Middle frontal gyrus (tissue), 1 donor: ENCODE data around the gene CEP89.
"Not testable (repeated sequence)": the region's sequence is repeated elsewhere in the genome, so short reads cannot be mapped to it uniquely, and the experiment has no call there.

Experiments used
- DNase-seq: peaks from one replicate; pipeline ENCODE4 v3.0.0-alpha.2; 2015; ENCODE audit warnings: low spot score; ENCODE audit errors: extremely low spot score

Gene CEP89

DNA sequence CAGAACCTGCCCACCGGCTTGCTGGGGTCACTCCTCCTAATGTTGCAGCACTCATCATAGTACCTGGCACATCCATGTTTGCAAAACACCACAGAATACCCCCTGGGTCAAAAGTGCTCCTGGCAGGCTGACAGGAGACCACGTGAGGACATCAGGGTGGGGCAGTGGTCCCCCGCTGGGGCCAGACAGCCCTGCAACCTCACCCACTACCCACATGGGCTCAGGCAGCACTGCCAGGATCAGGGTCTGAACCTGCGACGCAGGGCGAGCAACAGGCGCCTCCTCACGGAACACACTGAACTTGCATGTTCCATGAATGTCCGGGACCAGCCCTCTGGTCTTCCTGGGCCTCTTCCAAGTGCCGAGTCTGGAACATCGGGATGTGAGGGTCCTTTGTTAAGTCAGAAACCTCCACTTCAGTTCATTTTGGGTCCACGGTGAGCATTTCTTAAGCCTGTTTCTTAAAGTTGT lies 100.7 kb downstream of the CEP89 start:
- no peak for DNase-seq

- DNase-seq: no peak
These were observed 101.7 kb downstream of the CEP89 start for GRCh38 chr19:32869966-32870573.

- DNase-seq: no peak
These were observed 102.3 kb downstream of the CEP89 start, which contains the start of gene SLC7A9 for GRCh38 chr19:32869369-32869965. SLC7A9 (minus strand) TSS chr19:32869767; CDS start chr19:32868534, 1,233 bp downstream.

- DNase-seq: no peak
These were observed 103.4 kb downstream of the CEP89 start for GRCh38 chr19:32868206-32868950.

GRCh38 chr19:32867436-32867835 lies 104.3 kb downstream of the CEP89 start:
- not testable (repeated sequence) for DNase-seq

DNA sequence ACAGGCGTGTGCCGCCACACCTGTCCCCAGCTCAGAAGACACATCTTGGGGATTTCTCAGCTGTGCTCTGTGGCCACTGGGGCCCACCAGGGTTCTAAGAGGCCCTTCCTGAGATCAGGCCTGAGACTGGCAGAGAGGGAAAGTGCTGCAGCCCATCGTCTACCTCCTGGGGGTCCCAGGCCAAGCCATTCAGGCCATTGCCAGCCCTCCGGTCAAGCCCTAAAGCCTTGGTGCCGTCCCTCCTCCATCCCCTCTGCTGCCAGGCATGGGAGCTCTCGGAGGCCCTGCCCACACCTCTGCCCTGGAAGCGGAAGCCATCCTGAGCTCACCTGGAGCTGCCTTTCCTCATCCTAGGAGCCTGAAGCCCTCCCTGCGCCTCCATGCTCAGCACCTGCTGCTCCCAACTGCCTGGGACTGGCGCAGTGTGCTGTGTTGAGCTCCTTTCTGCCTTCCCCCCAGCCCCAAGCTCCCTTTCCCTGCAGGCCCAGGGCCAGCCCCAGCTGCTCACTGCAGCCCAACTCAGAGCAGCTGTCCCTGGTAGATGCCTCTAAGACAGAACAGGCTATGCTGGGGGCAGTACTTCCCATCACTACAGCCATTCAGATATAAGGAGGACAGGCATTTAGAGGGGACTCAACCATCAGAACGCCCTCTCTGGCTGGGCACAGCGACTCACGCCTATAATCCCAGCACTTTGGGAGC lies 105.0 kb downstream of the CEP89 start:
- no peak for DNase-seq

GRCh38 chr19:32866061-32866460 lies 105.7 kb downstream of the CEP89 start:
- DNase-seq: no peak

DNA sequence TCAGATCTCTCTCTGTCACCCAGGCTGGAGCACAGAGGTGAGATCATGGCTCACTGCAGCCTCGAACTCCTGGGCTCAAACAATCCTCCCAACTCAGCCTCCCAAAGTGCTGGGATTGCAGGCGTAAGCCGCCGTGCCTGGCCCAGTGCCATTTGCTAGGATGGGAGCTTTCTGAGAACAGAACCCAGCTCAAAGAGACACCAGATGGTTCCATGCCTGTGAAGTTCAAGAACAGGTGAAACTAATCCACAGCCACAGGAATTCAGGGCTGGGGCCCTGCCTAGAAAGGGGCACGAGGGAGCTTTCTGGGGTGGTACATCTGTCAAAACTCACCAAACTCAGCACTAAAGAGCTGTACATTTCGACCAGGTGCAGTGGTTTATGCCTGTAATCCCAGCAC lies 106.4 kb downstream of the CEP89 start:
- no peak for DNase-seq

DNA sequence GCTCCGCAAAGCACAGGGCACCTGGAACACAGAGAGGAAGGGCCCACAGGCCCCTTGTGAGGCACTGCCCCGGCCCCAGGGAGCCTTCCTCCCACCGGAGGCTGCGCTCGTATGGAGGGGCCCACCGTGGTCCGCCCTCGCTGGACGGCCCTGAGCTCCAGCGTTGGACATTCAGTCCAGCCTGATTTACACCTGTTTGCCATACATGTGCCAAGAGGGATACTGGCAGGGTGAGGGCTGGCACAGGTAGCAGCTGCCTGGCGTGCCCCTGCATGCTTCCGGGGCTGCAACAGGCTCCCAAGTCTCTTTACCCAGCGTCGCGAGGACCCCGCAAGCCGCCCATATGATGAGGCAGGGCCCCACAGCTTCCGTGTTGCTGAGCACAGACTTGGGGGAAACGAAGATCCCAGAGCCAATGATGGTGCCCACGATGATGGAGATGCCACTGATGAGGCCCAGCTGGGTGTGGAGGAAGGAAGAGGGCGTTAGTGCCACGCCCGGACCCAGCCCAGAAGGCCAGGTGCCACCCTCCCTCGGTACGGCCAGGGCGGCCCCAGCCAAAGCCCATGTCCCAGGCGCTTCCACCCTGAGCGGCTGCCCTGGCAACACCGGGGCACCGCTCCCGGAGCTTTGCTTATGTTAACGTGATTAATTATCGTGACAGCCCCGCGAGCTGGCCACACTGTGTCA lies 107.3 kb downstream of the CEP89 start:
- DNase-seq: no peak

DNA sequence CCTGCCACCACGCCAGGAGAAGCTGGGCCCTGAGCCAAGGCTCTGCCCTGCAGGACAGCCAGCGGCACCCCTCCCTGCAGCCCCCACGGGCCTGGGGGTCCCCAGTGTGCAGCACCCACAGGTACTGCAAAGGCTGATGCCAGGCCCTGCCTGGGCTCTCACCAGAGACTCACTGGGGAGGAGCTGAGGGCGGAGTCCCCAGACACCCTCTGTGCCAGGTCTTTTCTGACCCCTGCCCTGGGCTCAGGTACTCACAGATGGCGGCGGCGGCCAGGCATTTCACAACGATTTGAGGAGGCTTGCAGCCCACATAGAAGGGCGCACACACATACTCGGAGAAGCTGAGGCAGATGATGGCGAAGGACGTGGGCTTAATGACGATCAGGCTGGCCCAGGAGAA lies 107.9 kb downstream of the CEP89 start:
- no peak for DNase-seq

DNA sequence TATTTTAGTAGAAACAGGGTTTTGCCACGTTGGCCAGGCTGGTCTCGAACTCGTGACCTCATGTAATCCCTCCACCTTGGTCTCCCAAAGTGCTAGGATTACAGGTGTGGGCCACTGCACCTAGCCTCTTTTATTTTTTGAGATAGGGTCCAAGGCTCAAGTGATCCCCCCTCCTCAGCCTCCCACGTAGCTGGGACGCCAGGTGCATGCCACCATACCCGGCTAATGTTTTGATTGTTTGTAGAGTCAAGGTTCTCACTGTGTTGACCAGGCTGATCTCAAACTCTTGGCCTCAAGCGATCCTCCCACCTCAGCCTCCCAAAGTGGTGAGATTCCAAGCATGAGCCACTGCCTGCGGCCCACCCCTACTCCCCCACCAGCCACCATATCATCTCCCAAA lies 108.5 kb downstream of the CEP89 start:
- no peak for DNase-seq

DNA sequence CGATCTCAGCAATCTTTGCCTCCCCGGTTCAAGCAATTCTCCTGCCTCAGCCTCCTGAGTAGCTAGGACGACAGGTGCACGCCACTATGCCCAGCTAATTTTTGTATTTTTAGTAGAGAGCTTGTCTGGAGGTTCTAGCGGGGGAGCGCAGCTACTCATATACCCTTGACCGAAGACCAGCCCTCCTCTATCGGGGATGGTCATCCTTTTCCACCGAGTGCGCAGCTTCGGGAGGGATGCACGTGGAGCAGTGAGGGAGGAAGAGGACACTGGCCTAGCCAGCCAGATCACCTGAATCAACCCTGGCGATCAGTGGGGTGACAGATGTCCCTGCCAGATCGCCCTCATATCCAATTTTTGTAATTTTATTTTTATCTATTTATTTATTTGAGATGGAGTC lies 109.0 kb downstream of the CEP89 start:
- DNase-seq: no peak

DNA sequence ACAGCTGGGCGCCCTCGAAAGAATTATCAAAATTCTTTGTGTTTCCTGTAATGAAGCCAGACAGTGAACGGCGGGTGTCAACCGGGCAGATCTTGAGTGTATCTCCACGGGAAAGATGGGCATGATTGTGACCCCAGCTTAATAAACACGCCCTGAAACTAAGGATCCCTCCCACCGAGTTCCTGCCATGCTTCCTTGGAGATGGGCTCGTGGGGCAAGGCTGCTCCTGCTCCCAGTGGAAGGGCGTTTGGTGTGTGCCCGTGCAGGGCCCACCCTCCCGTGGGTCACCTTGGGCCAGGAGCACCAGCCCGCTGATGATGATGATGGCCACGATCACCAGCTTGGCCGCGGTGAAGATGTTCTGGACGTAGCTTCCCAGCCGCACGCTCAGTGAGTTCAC lies 109.6 kb downstream of the CEP89 start:
- DNase-seq: no peak

DNA sequence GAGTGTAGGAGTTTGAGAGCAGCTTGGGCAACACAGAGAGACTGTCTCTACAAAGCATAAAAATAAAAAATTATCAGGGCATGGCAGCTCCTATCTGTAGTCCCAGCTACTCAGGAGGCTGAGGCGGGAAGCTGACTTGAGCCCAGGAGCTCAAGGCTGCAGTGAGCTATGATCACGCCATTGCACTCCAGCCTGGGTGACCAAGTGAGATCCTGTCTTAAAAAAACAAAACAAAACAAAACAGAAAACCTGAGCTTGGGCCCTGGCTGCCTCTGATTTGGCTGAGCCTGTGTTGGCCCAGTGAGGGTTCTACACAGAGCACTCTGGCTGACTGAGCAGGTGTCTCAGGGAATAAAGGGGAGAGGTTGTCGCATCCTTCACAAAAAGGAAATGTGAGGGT lies 110.2 kb downstream of the CEP89 start:
- DNase-seq: no peak

DNA sequence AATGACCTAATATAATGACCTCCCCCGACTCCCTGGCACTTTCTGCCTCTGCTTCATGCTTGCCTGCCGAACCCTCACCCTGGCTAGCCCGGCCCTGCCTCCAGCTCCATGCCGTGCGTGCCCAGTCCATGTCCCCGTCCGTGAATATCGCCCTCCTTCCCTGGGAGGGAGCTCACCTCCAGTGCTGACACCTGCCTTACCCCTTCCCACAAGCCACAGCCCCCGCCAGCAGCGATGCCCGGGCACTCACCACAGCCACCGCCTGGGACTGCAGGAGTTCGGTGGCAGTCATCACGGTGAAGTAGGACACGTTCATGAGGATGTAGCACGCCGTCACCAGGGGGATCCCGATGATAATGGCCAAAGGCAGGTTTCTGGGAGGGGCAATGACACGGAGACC lies 112.2 kb downstream of the CEP89 start:
- no peak for DNase-seq

- DNase-seq: no peak
These were observed 113.2 kb downstream of the CEP89 start for GRCh38 chr19:32858559-32858958.

- DNase-seq: no peak
These were observed 113.6 kb downstream of the CEP89 start for GRCh38 chr19:32858155-32858554.

GRCh38 chr19:32857584-32857983 lies 114.2 kb downstream of the CEP89 start:
- DNase-seq: no peak

DNA sequence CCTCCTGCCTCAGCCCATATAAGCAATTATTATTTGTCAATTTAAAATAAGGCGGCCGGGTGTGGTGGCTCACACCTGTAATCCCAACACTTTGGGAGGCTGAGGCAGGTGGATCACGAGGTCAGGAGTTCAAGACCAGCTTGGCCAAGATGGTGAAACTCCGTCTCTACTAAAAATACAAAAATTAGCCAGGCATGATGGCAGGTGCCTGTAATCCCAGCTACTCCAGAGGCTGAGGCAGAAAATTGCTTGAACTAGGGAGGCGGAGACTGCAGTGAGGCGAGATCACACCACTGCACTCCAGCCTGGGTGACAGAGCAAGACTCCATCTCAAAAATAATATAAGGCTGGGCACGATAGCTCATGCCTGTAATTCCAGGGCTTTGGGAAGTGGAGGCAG lies 114.9 kb downstream of the CEP89 start:
- not testable (repeated sequence) for DNase-seq

GRCh38 chr19:32852216-32852615 lies 119.5 kb downstream of the CEP89 start:
- DNase-seq: no peak

DNA sequence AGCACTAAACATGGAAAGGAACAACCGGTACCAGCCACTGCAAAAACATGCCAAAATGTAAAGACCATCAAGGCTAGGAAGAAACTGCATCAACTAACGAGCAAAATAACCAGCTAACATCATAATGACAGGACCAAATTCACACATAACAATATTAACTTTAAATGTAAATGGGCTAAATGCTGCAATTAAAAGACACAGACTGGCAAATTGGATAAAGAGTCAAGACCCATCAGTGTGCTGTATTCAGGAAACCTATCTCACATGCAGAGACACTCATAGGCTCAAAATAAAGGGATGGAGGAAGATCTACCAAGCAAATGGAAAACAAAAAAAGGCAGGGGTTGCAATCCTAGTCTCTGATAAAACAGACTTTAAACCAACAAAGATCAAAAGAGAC lies 123.7 kb downstream of the CEP89 start:
- DNase-seq: not testable (repeated sequence)
